SU-DHL-6 (cell line): ENCODE data around the gene XYLT1.

ENCODE experiments used
- H2AFZ ChIP-seq: fragments of 200-600 bp; sonication (generic); 2 replicates; pipeline ENCODE4 v1.6.1; 2014; ENCODE audit warnings: low read depth, mild to moderate bottlenecking, moderate library complexity, mixed read lengths, antibody characterized with exemption, low read length; ENCODE audit not compliant: severe bottlenecking
- H3F3A ChIP-seq: fragments of 200-600 bp; shearing (Covaris generic); 2 replicates; pipeline ENCODE4 v1.6.0; 2016; ENCODE audit warnings: antibody characterized with exemption, mild to moderate bottlenecking; ENCODE audit not compliant: insufficient read depth
- H3K27ac ChIP-seq: fragments of 200-600 bp; sonication (generic); 2 replicates; pipeline ENCODE4 v1.5.1; 2016; ENCODE audit warnings: low read depth, mild to moderate bottlenecking, low read length, moderate library complexity, mixed read lengths
- H3K27me3 ChIP-seq: fragments of 200-600 bp; sonication (generic), shearing (Covaris generic); 2 replicates; pipeline ENCODE4 v1.6.0; 2014; ENCODE audit warnings: mild to moderate bottlenecking, low read length
- H3K36me3 ChIP-seq: fragments of 200-600 bp; sonication (generic); 2 replicates; pipeline ENCODE4 v1.6.1; 2014; ENCODE audit warnings: mild to moderate bottlenecking, low read length, mixed read lengths
- H3K4me2 ChIP-seq: fragments of 300-600, 200-600 bp; shearing (Covaris generic), sonication (generic); 2 replicates; pipeline ENCODE4 v1.6.0; 2014; ENCODE audit warnings: low read length, low read depth, mild to moderate bottlenecking; ENCODE audit not compliant: poor library complexity, severe bottlenecking
- H3K4me3 ChIP-seq: fragments of 200-600 bp; sonication (generic); 2 replicates; pipeline ENCODE4 v1.5.1; 2014; ENCODE audit warnings: antibody characterized with exemption, low read length, mild to moderate bottlenecking, mixed read lengths; ENCODE audit not compliant: insufficient read depth, poor library complexity, severe bottlenecking
- H3K79me2 ChIP-seq: fragments of 200-600 bp; sonication (generic); 2 replicates; pipeline ENCODE4 v1.6.1; 2014; ENCODE audit warnings: mild to moderate bottlenecking, low read length, moderate library complexity; ENCODE audit not compliant: insufficient read depth
- H3K9ac ChIP-seq: fragments of 200-600 bp; sonication (generic); 2 replicates; pipeline ENCODE4 v1.7.0; 2014; ENCODE audit warnings: mild to moderate bottlenecking, low read length
- H3K9me2 ChIP-seq: fragments of 200-600 bp; sonication (generic); replicated peaks from 2 replicates; pipeline ENCODE4 v1.6.1; 2014; ENCODE audit warnings: low read length; ENCODE audit not compliant: insufficient read depth
- H3K9me3 ChIP-seq: fragments of 200-600 bp; sonication (generic); 2 replicates; pipeline ENCODE4 v1.6.1; 2014; ENCODE audit warnings: low read length, mixed read lengths; ENCODE audit not compliant: insufficient read depth
- H4K20me1 ChIP-seq: fragments of 200-600 bp; sonication (generic); 2 replicates; pipeline ENCODE4 v1.6.1; 2014; ENCODE audit warnings: low read depth, mild to moderate bottlenecking, antibody characterized with exemption, low read length, moderate library complexity, mixed read lengths
- EZH2phosphoT487 ChIP-seq: fragments of 200-600 bp; sonication (generic), shearing (Covaris generic); conservative IDR thresholded peaks from 2 replicates; pipeline ENCODE4 v1.6.1; 2018; ENCODE audit warnings: mild to moderate bottlenecking, antibody characterized with exemption, low read length, moderate library complexity, mixed read lengths
- TF ChIP-seq, protein P1 (sequence below): fragments of 200-600 bp; sonication (generic); IDR thresholded peaks from one replicate; pipeline ENCODE4 v1.5.1; 2017; ENCODE audit warnings: antibody characterized with exemption, mild to moderate bottlenecking, low read length, moderate library complexity; ENCODE audit not compliant: insufficient read depth, poor library complexity, severe bottlenecking

The XYLT1 gene

DNA sequence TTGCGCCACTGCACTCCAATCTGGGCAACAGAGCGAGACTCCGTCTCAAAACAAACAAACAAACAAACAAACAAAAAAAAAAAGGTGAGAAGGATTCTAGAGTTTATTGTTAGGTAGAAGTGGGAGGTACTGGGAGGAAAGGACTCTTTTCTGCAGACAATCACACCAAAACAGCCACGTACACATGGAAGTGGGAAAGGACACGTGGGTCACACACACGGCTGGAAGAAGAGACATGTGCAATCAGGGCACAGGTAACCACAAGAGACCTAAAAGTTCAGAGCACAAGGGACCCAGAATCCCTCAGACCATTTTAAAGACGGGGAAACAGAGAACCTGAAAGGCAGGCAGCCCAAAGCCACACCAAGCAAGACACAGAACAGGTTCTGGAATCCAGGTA is 20.5 kb downstream of the XYLT1 start:
- H3K79me2 ChIP-seq: peaks cover 34% of the 10 kb centered on the region
- no peak overlapping the region for H2AFZ ChIP-seq
- no peaks in the 10 kb centered on the region for H4K20me1 ChIP-seq
- peaks cover 4% of the 10 kb centered on the region; the same call in 1 of the 2 replicates for H3K36me3 ChIP-seq
- no peak overlapping the region for H3K4me2 ChIP-seq
- H3K27ac ChIP-seq: peak overlapping the region; percentile 95
- no peaks in the 10 kb centered on the region for H3K27me3 ChIP-seq
- peaks cover 30% of the 10 kb centered on the region for H3F3A ChIP-seq
- H3K9ac ChIP-seq: no peak overlapping the region
- no peak overlapping the region for H3K4me3 ChIP-seq
- no peaks in the 10 kb centered on the region for H3K9me2 ChIP-seq
- no peak for TF ChIP-seq EZH2phosphoT487
- TF ChIP-seq, protein P1, sequence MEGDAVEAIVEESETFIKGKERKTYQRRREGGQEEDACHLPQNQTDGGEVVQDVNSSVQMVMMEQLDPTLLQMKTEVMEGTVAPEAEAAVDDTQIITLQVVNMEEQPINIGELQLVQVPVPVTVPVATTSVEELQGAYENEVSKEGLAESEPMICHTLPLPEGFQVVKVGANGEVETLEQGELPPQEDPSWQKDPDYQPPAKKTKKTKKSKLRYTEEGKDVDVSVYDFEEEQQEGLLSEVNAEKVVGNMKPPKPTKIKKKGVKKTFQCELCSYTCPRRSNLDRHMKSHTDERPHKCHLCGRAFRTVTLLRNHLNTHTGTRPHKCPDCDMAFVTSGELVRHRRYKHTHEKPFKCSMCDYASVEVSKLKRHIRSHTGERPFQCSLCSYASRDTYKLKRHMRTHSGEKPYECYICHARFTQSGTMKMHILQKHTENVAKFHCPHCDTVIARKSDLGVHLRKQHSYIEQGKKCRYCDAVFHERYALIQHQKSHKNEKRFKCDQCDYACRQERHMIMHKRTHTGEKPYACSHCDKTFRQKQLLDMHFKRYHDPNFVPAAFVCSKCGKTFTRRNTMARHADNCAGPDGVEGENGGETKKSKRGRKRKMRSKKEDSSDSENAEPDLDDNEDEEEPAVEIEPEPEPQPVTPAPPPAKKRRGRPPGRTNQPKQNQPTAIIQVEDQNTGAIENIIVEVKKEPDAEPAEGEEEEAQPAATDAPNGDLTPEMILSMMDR: no peak
- no peaks in the 10 kb centered on the region for H3K9me3 ChIP-seq

DNA sequence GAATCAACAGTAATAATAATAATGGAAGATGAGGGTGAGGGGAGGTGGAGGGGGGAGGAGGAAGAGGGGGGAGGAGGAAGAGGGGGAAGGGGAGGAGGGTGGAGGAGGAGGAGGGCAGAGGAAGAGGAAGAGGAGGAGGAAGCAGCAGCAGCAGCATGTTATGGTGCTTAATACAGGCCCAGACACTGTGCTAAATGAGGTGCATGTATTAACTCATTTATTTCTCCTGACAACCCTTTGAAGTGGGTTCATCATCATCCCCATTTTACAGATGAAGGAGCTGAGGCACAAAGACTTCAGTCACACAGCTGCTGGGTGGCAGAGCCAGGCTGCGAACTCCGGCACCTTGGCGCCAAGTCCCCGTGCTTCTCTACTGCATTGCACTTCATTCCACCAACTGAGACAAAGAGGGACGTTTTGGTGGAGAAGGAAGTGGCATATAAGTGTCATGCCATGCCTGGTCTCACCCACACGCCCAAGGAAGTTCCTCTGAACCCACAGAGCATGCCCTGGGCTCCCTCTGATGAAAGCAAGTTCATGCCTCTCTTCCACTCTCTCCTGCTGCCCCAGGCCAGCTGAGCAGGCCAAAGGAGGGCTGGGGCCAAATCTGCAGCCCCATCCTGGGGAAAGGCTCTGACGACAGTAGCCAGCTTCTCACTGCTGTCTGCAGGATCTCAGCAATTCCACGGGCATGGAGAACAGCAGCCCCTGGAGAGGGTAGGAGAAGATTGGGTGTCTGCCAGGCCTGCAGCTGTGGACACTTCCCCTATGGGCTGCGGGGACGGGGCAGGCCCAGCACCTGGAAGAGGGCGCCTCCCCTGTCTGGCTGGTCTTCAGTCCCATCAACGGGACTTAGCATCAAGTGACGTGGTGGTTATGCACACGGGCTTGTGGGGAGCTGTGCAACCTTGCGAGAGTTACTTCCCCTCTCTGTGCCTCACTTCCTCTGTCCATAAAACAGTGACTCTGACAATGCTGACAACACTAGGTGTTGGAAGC is 21.8 kb downstream of the XYLT1 start:
- Histone ChIP-seq H3K9ac (peak overlapping the region; percentile 51), H3F3A (peaks cover 29% of the 10 kb centered on the region), H3K4me3 (peak overlapping the region; percentile 13), H3K4me2 (peak overlapping the region; percentile 56), H2AFZ (no peak overlapping the region), H3K27me3 (no peaks in the 10 kb centered on the region), H3K27ac (peak overlapping the region; percentile 95), H3K9me3 (no peaks in the 10 kb centered on the region), H3K36me3 (no peaks in the 10 kb centered on the region), H3K9me2 (no peaks in the 10 kb centered on the region), H3K79me2 (peaks cover 37% of the 10 kb centered on the region), H4K20me1 (no peaks in the 10 kb centered on the region)
- TF ChIP-seq, protein P1: no peak

- Histone ChIP-seq H3K79me2 (peaks cover 35% of the 10 kb centered on the region), H3K9ac (no peak overlapping the region), H3K36me3 (no peaks in the 10 kb centered on the region), H2AFZ (no peak overlapping the region), H3K9me2 (no peaks in the 10 kb centered on the region), H3K27me3 (no peaks in the 10 kb centered on the region), H3K27ac (no peak overlapping the region), H3K9me3 (no peaks in the 10 kb centered on the region), H3K4me3 (no peak overlapping the region), H4K20me1 (no peaks in the 10 kb centered on the region), H3K4me2 (no peak overlapping the region), H3F3A (peaks cover 27% of the 10 kb centered on the region)
- no peak for TF ChIP-seq EZH2phosphoT487
- TF ChIP-seq, protein P1: no peak
Measured at GRCh38 chr16:17447101-17447569, 23.6 kb downstream of the XYLT1 start.
